OCI-LY7 (cell line): ENCODE results near the gene NCOA7.

Experiments
- CTCF ChIP-seq: fragments of 200-600 bp; sonication (generic); conservative IDR thresholded peaks from 2 replicates; pipeline ENCODE4 v1.5.1; 2014; ENCODE audit warnings: mild to moderate bottlenecking, antibody characterized with exemption, low read length, moderate library complexity, mixed read lengths
- EZH2phosphoT487 ChIP-seq: fragments of 200-600 bp; sonication (generic); IDR thresholded peaks from 2 replicates; pipeline ENCODE4 v1.6.1; 2018; ENCODE audit warnings: low read depth, borderline replicate concordance, mild to moderate bottlenecking, mixed run types, antibody characterized with exemption, low read length, moderate library complexity, mixed read lengths

- TF ChIP-seq CTCF, result no peak
- no peak for TF ChIP-seq EZH2phosphoT487
Observed at GRCh38 chr6:125887372-125887771, 96.6 kb downstream of the NCOA7 start.
